Adipose tissue (tissue), 3 donors: ENCODE results near the gene PDGFRA. TPM values are rescaled to one million over a fixed set of nuclear protein-coding genes. Genes with fewer than 3 reads are reported as not detected.
"Not testable (repeated sequence)": the region's sequence is repeated elsewhere in the genome, so short reads cannot be mapped to it uniquely, and the experiment has no call there.

ENCODE experiments used
- H3K27ac ChIP-seq: one replicate; pipeline ENCODE4 v1.5.1; 2013; ENCODE audit warnings: low read depth, low read length
- WGBS, 3 donors: extraction: QIAGEN DNeasy Blood & Tissue Kit; methylation state at CpG; one replicate each; pipeline ENCODE4 v1.1.7; 2013; 5-methylcytosine and 5-hydroxymethylcytosine counted together
- polyA plus RNA-seq, 3 donors: library from polyadenylated mRNA; stranded (reverse); fragments of 200-250 nt; gene quantifications; one replicate each; pipeline ENCODE4 v1.2.3, GENCODE V29; 2013
- donor health status: healthy with polysubstance abuse.
- donor health status: Bipolar disorder and iron deficiency.
- donor health status: healthy.

The PDGFRA gene
- polyA plus RNA-seq, 3 donors, result 14.2 to 51.3 (median 43.6) TPM

GRCh38 chr4:54243541-54243940 lies 14.4 kb downstream of the PDGFRA start:
- 90 to 99% (median 95%) methylated on average over 14 to 15 of the region's 15 CpGs for WGBS, 3 donors
- H3K27ac ChIP-seq, result not testable (repeated sequence)

GRCh38 chr4:54252312-54252711 lies 23.2 kb downstream of the PDGFRA start:
- H3K27ac ChIP-seq, result not testable (repeated sequence)
- WGBS, 3 donors, result 45 to 70% (median 59%) methylated on average over 1 of the region's 1 CpG

- 44 to 64% (median 56%) methylated on average over 7 of the region's 7 CpGs for WGBS, 3 donors
- H3K27ac ChIP-seq, result no peak overlapping the region
These were observed 25.2 kb downstream of the PDGFRA start for GRCh38 chr4:54254116-54254914.

GRCh38 chr4:54254915-54255246 lies 25.8 kb downstream of the PDGFRA start:
- H3K27ac ChIP-seq, result no peak overlapping the region

GRCh38 chr4:54255881-54256280 lies 26.8 kb downstream of the PDGFRA start:
- WGBS, 3 donors, result 77 to 98% (median 79%) methylated on average over 2 of the region's 2 CpGs
- H3K27ac ChIP-seq, result no peak overlapping the region

More at GRCh38 chr4:54254915-54255246, 25.8 kb downstream of the PDGFRA start:
- WGBS, 3 donors, result 66 to 84% (median 66%) methylated on average over 4 of the region's 4 CpGs

- 84 to 89% (median 88%) methylated on average over 11 of the region's 11 CpGs for whole genome bisulfite sequencing, 3 donors
- H3K27ac ChIP-seq, result no peak overlapping the region
These were observed 27.7 kb downstream of the PDGFRA start for GRCh38 chr4:54256491-54257486.

GRCh38 chr4:54265366-54265765 lies 36.3 kb downstream of the PDGFRA start:
- no peak overlapping the region for H3K27ac ChIP-seq
- WGBS, 3 donors, result 88 to 90% (median 88%) methylated on average over 4 of the region's 4 CpGs

- no peak overlapping the region for H3K27ac ChIP-seq
These were observed 39.1 kb downstream of the PDGFRA start for GRCh38 chr4:54268151-54268550.

GRCh38 chr4:54271464-54271863 lies 42.4 kb downstream of the PDGFRA start:
- H3K27ac ChIP-seq, result no peak overlapping the region

- no peak overlapping the region for H3K27ac ChIP-seq
- WGBS, 3 donors, result 83 to 95% (median 89%) methylated on average over 3 of the region's 3 CpGs
These were observed 43.0 kb downstream of the PDGFRA start for GRCh38 chr4:54272051-54272450.

GRCh38 chr4:54274264-54274663 lies 45.2 kb downstream of the PDGFRA start:
- H3K27ac ChIP-seq, result no peak overlapping the region
- 79 to 95% (median 80%) methylated on average over 3 of the region's 3 CpGs for WGBS, 3 donors

- WGBS, 3 donors, result 86 to 89% (median 87%) methylated on average over 3 of the region's 3 CpGs
- no peak overlapping the region for H3K27ac ChIP-seq
These were observed 45.9 kb downstream of the PDGFRA start for GRCh38 chr4:54274795-54275665.

- H3K27ac ChIP-seq, result no peak overlapping the region
- WGBS, 3 donors, result 38 to 46% (median 39%) methylated on average over 20 of the region's 20 CpGs
These were observed 47.7 kb downstream of the PDGFRA start for GRCh38 chr4:54276641-54277430.

- WGBS, 3 donors, result 4 to 11% (median 11%) methylated on average over 1 of the region's 1 CpG
- H3K27ac ChIP-seq, result no peak overlapping the region
These were observed 48.6 kb downstream of the PDGFRA start for GRCh38 chr4:54277691-54278090.

GRCh38 chr4:54278216-54278615 lies 49.1 kb downstream of the PDGFRA start:
- no peak overlapping the region for H3K27ac ChIP-seq
- WGBS, 3 donors, result 69 to 92% (median 77%) methylated on average over 2 of the region's 2 CpGs

- 7 to 14% (median 13%) methylated on average over 6 of the region's 6 CpGs for WGBS, 3 donors
- H3K27ac ChIP-seq, result no peak overlapping the region
These were observed 52.1 kb downstream of the PDGFRA start for GRCh38 chr4:54281054-54281766.

GRCh38 chr4:54282837-54283236 lies 53.7 kb downstream of the PDGFRA start:
- no peak overlapping the region for H3K27ac ChIP-seq

More at GRCh38 chr4:54282837-54283236, 53.7 kb downstream of the PDGFRA start:
- 81 to 93% (median 90%) methylated on average over 4 of the region's 4 CpGs for WGBS, 3 donors
